ENCODE data around the gene B3GNT7. TPM values are rescaled to one million over a fixed set of nuclear protein-coding genes. Genes with fewer than 3 reads are reported as not detected.
A peak's percentile ranks its signal among the peaks of the same experiment; 100 is the strongest.

B3GNT7 gene
- total RNA-seq, 2 experiments from 2014 or later = 0.38 to 0.89 TPM

- intact Hi-C loops (cut with DNase I, micrococcal nuclease) = loop anchor here in 1 of 2 experiments (5.0 kb wide), 1 partner anchor 37 kb away; the partner anchor contains the start of gene NCL
- Histone ChIP-seq H3K27me3 (ENCODE audit: control insufficient read depth in 1 of 2, insufficient read depth in 2 of 2, low read length in 2 of 2) (no peaks in the 10 kb centered on the region), H3K27ac (ENCODE audit: low read depth in 1 of 2, low read length in 2 of 2) (no peak overlapping the region), H3K4me1 (ENCODE audit: insufficient read depth, low read length) (peaks cover 14% of the 10 kb centered on the region), H3K36me3 (ENCODE audit: insufficient read depth, low read length) (no peaks in the 10 kb centered on the region), H3K9me3 (ENCODE audit: control insufficient read depth in 1 of 2, insufficient read depth in 1 of 2, low read length in 2 of 2) (no peaks in the 10 kb centered on the region), H3K4me3 (ENCODE audit: low read length) (no peak overlapping the region)
- ChIA-PET CTCF (interaction anchor here (1.1 kb wide), 1 partner anchor 20 kb away, joined by 4 read pairs; no protein-coding TSS in a partner anchor), POLR2A (interaction anchor here (0.6 to 1.3 kb wide), 2 partner anchors 39 to 449 kb away, joined by 3 to 4 read pairs; partner anchors contain the start of gene NCL)
- H3K27me3 Mint-ChIP-seq = no peaks in the 10 kb centered on the region
- ATAC-seq (ENCODE audit: poor library complexity) (no peak), DNase-seq (no peak)
- no peaks in the 10 kb centered on the region for H3K9me3 Mint-ChIP-seq
- H3K27ac Mint-ChIP-seq = peak overlapping the region; percentile 79
- TF ChIP-seq CTCF (IDR thresholded peaks at IDR 0.05) = no peak
- peaks cover 14% of the 10 kb centered on the region for H3K4me1 Mint-ChIP-seq (ENCODE audit: low read depth)
- H3K36me3 Mint-ChIP-seq (ENCODE audit: low read depth) = no peaks in the 10 kb centered on the region
- H3K4me3 Mint-ChIP-seq = no peak overlapping the region
These were observed 29.8 kb downstream of the B3GNT7 start for GRCh38 chr2:231425291-231425810.

GRCh38 chr2:231425811-231426703 is 30.5 kb downstream of the B3GNT7 start:
- Mint-ChIP-seq H3K27me3 (no peaks in the 10 kb centered on the region), H3K27ac (peak overlapping the region; percentile 79), H3K36me3 (ENCODE audit: low read depth) (no peaks in the 10 kb centered on the region), H3K4me3 (no peak overlapping the region), H3K9me3 (peaks cover 3% of the 10 kb centered on the region), H3K4me1 (ENCODE audit: low read depth) (peaks cover 14% of the 10 kb centered on the region)
- Histone ChIP-seq H3K36me3 (ENCODE audit: insufficient read depth, low read length) (no peaks in the 10 kb centered on the region), H3K9me3 (ENCODE audit: control insufficient read depth in 1 of 2, insufficient read depth in 1 of 2, low read length in 2 of 2) (no peaks in the 10 kb centered on the region), H3K4me3 (ENCODE audit: low read length) (no peak overlapping the region), H3K27me3 (ENCODE audit: control insufficient read depth in 1 of 2, insufficient read depth in 2 of 2, low read length in 2 of 2) (no peaks in the 10 kb centered on the region), H3K27ac (ENCODE audit: low read depth in 1 of 2, low read length in 2 of 2) (no peak overlapping the region), H3K4me1 (ENCODE audit: insufficient read depth, low read length) (peaks cover 14% of the 10 kb centered on the region)
- POLR2A ChIA-PET = interaction anchor here (1.3 kb wide), 1 partner anchor 38 kb away, joined by 3 read pairs; the partner anchor contains the start of gene NCL
- intact Hi-C loops (cut with DNase I, micrococcal nuclease) = loop anchor here in 1 of 2 experiments (5.0 kb wide), 1 partner anchor 36 kb away; the partner anchor contains the start of gene NCL
- CTCF ChIA-PET = interaction anchor here (0.6 to 1.1 kb wide), 2 partner anchors 20 to 578 kb away, joined by 3 to 4 read pairs; no protein-coding TSS in a partner anchor
- DNase-seq (peak in 8 of 14 experiments; percentile 18 to 90 (median 68)), ATAC-seq (ENCODE audit: poor library complexity) (peak; percentile 89)
- no peak for TF ChIP-seq CTCF (IDR thresholded peaks at IDR 0.05)

GRCh38 chr2:231427116-231427515 is 31.6 kb downstream of the B3GNT7 start:
- no peaks in the 10 kb centered on the region for H3K27me3 ChIP-seq (ENCODE audit: control insufficient read depth in 1 of 2, insufficient read depth in 2 of 2, low read length in 2 of 2)
- H3K4me1 Mint-ChIP-seq (ENCODE audit: low read depth) = peaks cover 14% of the 10 kb centered on the region
- intact Hi-C loops (cut with DNase I, micrococcal nuclease) = loop anchor here in 1 of 2 experiments (5.0 kb wide), 1 partner anchor 35 kb away; the partner anchor contains the start of gene NCL
- H3K4me3 Mint-ChIP-seq = no peak overlapping the region
- peak in 1 of 14 experiments; percentile 12 for DNase-seq
- ChIA-PET CTCF (no interaction called here), POLR2A (no interaction called here)
- TF ChIP-seq CTCF (IDR thresholded peaks at IDR 0.05) = no peak
- no peak overlapping the region for H3K27ac ChIP-seq (ENCODE audit: low read depth in 1 of 2, low read length in 2 of 2)
- H3K27me3 Mint-ChIP-seq = no peaks in the 10 kb centered on the region
- no peaks in the 10 kb centered on the region for H3K36me3 ChIP-seq (ENCODE audit: insufficient read depth, low read length)
- ATAC-seq (ENCODE audit: poor library complexity) = no peak
- H3K4me1 ChIP-seq (ENCODE audit: insufficient read depth, low read length) = peaks cover 14% of the 10 kb centered on the region
- peak overlapping the region; percentile 79 for H3K27ac Mint-ChIP-seq
- H3K36me3 Mint-ChIP-seq (ENCODE audit: low read depth) = no peaks in the 10 kb centered on the region
- H3K9me3 ChIP-seq (ENCODE audit: control insufficient read depth in 1 of 2, insufficient read depth in 1 of 2, low read length in 2 of 2) = peaks cover 1 to 5% of the 10 kb centered on the region in 2 experiments
- H3K4me3 ChIP-seq (ENCODE audit: low read length) = no peak overlapping the region
- peaks cover 12% of the 10 kb centered on the region for H3K9me3 Mint-ChIP-seq

Data from CD4-positive, alpha-beta T cell (primary cell).